Vagina (tissue), 2 donors: Measurements from ENCODE around the gene SEMA3D. TPM values are rescaled to one million over a fixed set of nuclear protein-coding genes. Genes with fewer than 3 reads are reported as not detected.
A peak's percentile ranks its signal among the peaks of the same experiment; 100 is the strongest.

Experiments
- DNase-seq, 2 donors: peaks; one replicate each; pipeline ENCODE4 v3.0.0-alpha.2; 2017; ENCODE audit errors: extremely low spot score in 2 of 2
- H3K27ac ChIP-seq: fragments of 200-600 bp; sonication (generic); one replicate; pipeline ENCODE4 v1.5.1; 2019
- H3K27me3 ChIP-seq: fragments of 200-600 bp; sonication (generic); one replicate; pipeline ENCODE4 v1.5.1; 2019
- H3K36me3 ChIP-seq, 2 donors: fragments of 200-600 bp; sonication (generic); one replicate each; pipeline ENCODE4 v1.5.1; 2017 to 2019
- H3K4me1 ChIP-seq: fragments of 200-600 bp; sonication (generic); one replicate; pipeline ENCODE4 v1.5.1; 2019
- H3K4me3 ChIP-seq, 2 donors: fragments of 200-600 bp; sonication (generic); 1 replicate in 1 of 2; 2 replicates in 1 of 2; pipeline ENCODE4 v1.5.1; 2016 to 2019
- H3K9me3 ChIP-seq: fragments of 200-600 bp; sonication (generic); one replicate; pipeline ENCODE4 v1.5.1; 2019
- POLR2A ChIP-seq, 2 donors: fragments of 450-650 bp; IDR thresholded peaks; one replicate each; pipeline ENCODE4 v1.6.1; 2017; ENCODE audit warnings: antibody characterized with exemption in 2 of 2, mild to moderate bottlenecking in 2 of 2, moderate library complexity in 2 of 2
- POLR2AphosphoS5 ChIP-seq, 2 donors: sonication (generic); formaldehyde crosslinking; IDR thresholded peaks; one replicate each; pipeline ENCODE4 v1.9.0; 2017; ENCODE audit warnings: antibody characterized with exemption in 2 of 2, mild to moderate bottlenecking in 2 of 2, low read depth in 1 of 2; ENCODE audit not compliant: insufficient read depth in 1 of 2
- intact Hi-C: fragments of 100-400 bp; cut with DNase I; formaldehyde crosslinking; loops from one replicate; pipeline ENCODE4 v1.15.1; 2023
- total RNA-seq: library from RNA; depleted of rRNA; stranded (reverse); fragments of >200 nt; gene quantifications from one replicate; pipeline ENCODE4 v1.2.3, GENCODE V29; 2016
- TF ChIP-seq, protein P1 (sequence below), 3 experiments: fragments of 450-650 bp in 2 of 3; fragments of 200-600 bp in 1 of 3; sonication (generic) in 1 of 3; IDR thresholded peaks; one replicate each; pipeline ENCODE4 v1.5.1; 2017 to 2019; ENCODE audit warnings: antibody characterized with exemption in 3 of 3, mild to moderate bottlenecking in 2 of 3, moderate library complexity in 2 of 3

SEMA3D gene
- total RNA-seq, 1 donor from 2014 or later = 2.2 TPM

GRCh38 chr7:85204496-85204895, 17.6 kb upstream of the SEMA3D start:
- Histone ChIP-seq H3K4me3 (no peak overlapping the region), H3K27ac (no peak overlapping the region), H3K9me3 (no peaks in the 10 kb centered on the region), H3K36me3 (no peaks in the 10 kb centered on the region), H3K4me1 (no peaks in the 10 kb centered on the region), H3K27me3 (no peaks in the 10 kb centered on the region)
- intact Hi-C loops = no loop called here
- DNase-seq = no peak
- TF ChIP-seq POLR2AphosphoS5 (IDR thresholded peaks at IDR 0.05; ENCODE audit: insufficient read depth in 1 of 2, low read depth in 1 of 2) (no peak), POLR2A (IDR thresholded peaks at IDR 0.05) (no peak)
- TF ChIP-seq, protein P1, sequence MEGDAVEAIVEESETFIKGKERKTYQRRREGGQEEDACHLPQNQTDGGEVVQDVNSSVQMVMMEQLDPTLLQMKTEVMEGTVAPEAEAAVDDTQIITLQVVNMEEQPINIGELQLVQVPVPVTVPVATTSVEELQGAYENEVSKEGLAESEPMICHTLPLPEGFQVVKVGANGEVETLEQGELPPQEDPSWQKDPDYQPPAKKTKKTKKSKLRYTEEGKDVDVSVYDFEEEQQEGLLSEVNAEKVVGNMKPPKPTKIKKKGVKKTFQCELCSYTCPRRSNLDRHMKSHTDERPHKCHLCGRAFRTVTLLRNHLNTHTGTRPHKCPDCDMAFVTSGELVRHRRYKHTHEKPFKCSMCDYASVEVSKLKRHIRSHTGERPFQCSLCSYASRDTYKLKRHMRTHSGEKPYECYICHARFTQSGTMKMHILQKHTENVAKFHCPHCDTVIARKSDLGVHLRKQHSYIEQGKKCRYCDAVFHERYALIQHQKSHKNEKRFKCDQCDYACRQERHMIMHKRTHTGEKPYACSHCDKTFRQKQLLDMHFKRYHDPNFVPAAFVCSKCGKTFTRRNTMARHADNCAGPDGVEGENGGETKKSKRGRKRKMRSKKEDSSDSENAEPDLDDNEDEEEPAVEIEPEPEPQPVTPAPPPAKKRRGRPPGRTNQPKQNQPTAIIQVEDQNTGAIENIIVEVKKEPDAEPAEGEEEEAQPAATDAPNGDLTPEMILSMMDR (IDR thresholded peaks at IDR 0.05) = no peak

DNA sequence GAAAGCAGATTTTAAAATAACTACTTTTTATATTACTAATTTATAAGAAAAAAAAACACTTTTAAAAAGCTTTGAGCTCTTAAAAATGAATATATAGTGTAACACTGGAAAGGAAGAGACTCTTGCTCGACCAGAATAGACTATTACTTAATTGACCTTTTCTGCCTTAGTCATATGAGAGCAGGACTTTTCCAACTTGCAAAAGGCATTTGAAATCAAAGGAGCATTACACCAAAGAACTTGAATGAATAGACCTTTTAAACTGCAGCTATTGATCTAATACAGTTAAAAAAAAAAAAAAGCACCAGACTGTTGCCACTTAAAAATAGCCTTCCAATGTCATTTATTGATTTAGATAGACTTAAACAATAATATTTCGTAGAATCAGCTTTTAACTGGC, 17.2 kb upstream of the SEMA3D start:
- H3K4me1 ChIP-seq = no peaks in the 10 kb centered on the region
- intact Hi-C loops = no loop called here
- no peaks in the 10 kb centered on the region for H3K27me3 ChIP-seq

DNA sequence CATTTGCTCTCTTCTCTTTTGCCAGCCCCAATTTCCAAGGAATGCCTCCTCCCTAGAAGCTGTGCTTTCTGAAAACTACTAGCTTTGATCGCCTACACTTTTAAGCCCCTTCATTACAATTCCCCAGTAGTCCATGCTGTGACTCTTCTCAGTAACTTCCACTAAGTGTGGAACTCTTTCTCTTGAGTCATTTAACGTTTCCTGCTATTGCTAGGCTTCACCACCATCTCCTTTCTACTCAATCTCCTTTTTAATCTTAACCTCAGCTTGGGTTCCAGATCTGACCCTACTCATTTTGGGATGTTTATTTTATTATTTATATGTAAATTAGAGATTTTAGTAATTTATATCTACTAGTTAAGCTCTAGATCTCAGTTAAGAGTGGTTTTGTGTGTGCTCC, 14.4 kb upstream of the SEMA3D start:
- H3K4me3 ChIP-seq = no peak overlapping the region
- no peak for DNase-seq
- H3K4me1 ChIP-seq = no peaks in the 10 kb centered on the region
- no peaks in the 10 kb centered on the region for H3K36me3 ChIP-seq
- no peaks in the 10 kb centered on the region for H3K27me3 ChIP-seq
- TF ChIP-seq POLR2AphosphoS5 (IDR thresholded peaks at IDR 0.05; ENCODE audit: insufficient read depth in 1 of 2, low read depth in 1 of 2) (no peak), POLR2A (IDR thresholded peaks at IDR 0.05) (no peak)
- TF ChIP-seq, protein P1 (IDR thresholded peaks at IDR 0.05) = no peak
- no peaks in the 10 kb centered on the region for H3K9me3 ChIP-seq
- intact Hi-C loops = no loop called here
- no peak overlapping the region for H3K27ac ChIP-seq

More for the DNA sequence above, 17.2 kb upstream of the SEMA3D start:
- no peak overlapping the region for H3K4me3 ChIP-seq
- no peaks in the 10 kb centered on the region for H3K36me3 ChIP-seq
- no peak overlapping the region for H3K27ac ChIP-seq
- no peak for TF ChIP-seq POLR2AphosphoS5 (IDR thresholded peaks at IDR 0.05; ENCODE audit: insufficient read depth in 1 of 2, low read depth in 1 of 2)
- TF ChIP-seq POLR2A (IDR thresholded peaks at IDR 0.05) = no peak
- TF ChIP-seq, protein P1 (IDR thresholded peaks at IDR 0.05) = no peak
- H3K9me3 ChIP-seq = no peaks in the 10 kb centered on the region
- DNase-seq = no peak

DNA sequence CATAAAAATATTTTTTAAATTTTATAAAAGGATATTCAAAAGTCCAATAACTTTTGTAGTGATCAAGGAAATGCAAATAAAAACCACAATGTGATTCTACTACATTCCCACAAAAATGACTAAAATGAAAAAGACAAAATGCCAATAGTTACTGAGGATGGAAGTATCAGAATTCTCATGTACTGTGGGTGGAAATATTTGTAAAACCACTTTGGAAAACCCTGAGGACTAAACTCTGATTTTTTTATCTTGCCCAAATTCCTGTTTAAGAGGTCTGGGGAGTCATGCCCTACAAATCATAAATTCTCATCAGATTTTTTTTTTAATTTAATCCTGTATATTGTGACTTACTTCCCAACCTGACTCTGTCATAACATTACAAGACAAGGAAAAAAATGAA, 9.8 kb upstream of the SEMA3D start:
- no peaks in the 10 kb centered on the region for H3K27me3 ChIP-seq
- H3K36me3 ChIP-seq = no peaks in the 10 kb centered on the region
- no peak overlapping the region for H3K27ac ChIP-seq
- intact Hi-C loops = no loop called here
- H3K4me3 ChIP-seq = no peak overlapping the region
- no peaks in the 10 kb centered on the region for H3K9me3 ChIP-seq
- DNase-seq = no peak
- no peaks in the 10 kb centered on the region for H3K4me1 ChIP-seq
- TF ChIP-seq, protein P1 (IDR thresholded peaks at IDR 0.05) = no peak
- TF ChIP-seq POLR2A (IDR thresholded peaks at IDR 0.05) = no peak
- TF ChIP-seq POLR2AphosphoS5 (IDR thresholded peaks at IDR 0.05; ENCODE audit: insufficient read depth in 1 of 2, low read depth in 1 of 2) = no peak

GRCh38 chr7:85191383-85191782, 4.5 kb upstream of the SEMA3D start:
- Histone ChIP-seq H3K4me1 (peaks cover 8% of the 10 kb centered on the region), H3K4me3 (no peak overlapping the region), H3K27ac (no peak overlapping the region), H3K36me3 (no peaks in the 10 kb centered on the region), H3K9me3 (no peaks in the 10 kb centered on the region), H3K27me3 (no peaks in the 10 kb centered on the region)
- intact Hi-C loops = no loop called here
- DNase-seq = no peak
- no peak for TF ChIP-seq POLR2AphosphoS5 (IDR thresholded peaks at IDR 0.05; ENCODE audit: insufficient read depth in 1 of 2, low read depth in 1 of 2)
- TF ChIP-seq POLR2A (IDR thresholded peaks at IDR 0.05) = no peak
- TF ChIP-seq, protein P1 (IDR thresholded peaks at IDR 0.05) = peak in 1 of 3 experiments; percentile 18
